BE2C (cell line): ENCODE measurements around the gene LCOR.

ENCODE experiments used
- DNase-seq: peaks from one replicate; pipeline ENCODE4 v3.0.0-alpha.2; 2020
- H3K27me3 ChIP-seq: fragments of 250-450 bp; sonication (Bioruptor Pico); 2 replicates; pipeline ENCODE4 v1.5.1; 2020; ENCODE audit warnings: mild to moderate bottlenecking
- H3K36me3 ChIP-seq: fragments of 250-450 bp; sonication (Bioruptor Pico); 2 replicates; pipeline ENCODE4 v1.5.1; 2020; ENCODE audit warnings: mild to moderate bottlenecking
- H3K4me1 ChIP-seq: fragments of 250-450 bp; sonication (Bioruptor Pico); 2 replicates; pipeline ENCODE4 v1.5.1; 2020
- H3K4me3 ChIP-seq: 2 replicates; pipeline ENCODE4 v1.5.1; 2011; ENCODE audit warnings: low read depth, low read length
- H3K9me3 ChIP-seq: fragments of 250-450 bp; sonication (Bioruptor Pico); 2 replicates; pipeline ENCODE4 v1.5.1; 2020
- TF ChIP-seq, protein P1 (sequence below): IDR thresholded peaks from 2 replicates; pipeline ENCODE4 v1.5.1; 2012; ENCODE audit warnings: mild to moderate bottlenecking, low read depth, low read length

The LCOR gene

DNA sequence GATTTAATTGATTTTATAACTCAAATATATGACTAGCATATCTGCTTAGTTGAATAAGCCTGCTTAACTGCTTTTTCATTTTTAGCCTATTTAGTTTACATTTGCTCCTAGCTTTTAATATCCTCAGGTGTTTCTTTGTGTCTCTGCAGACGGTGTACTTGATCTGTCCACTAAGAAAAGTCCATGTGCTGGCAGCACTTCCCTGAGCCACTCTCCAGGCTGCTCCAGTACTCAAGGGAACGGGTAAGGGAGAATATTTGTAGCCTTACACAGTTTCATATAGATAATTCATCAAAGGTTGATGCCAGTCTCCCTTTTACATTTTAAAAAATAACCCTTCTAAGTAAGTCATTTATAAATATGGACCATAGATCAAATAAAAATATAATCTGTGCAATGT is 119.9 kb downstream of the LCOR start:
- TF ChIP-seq, protein P1, sequence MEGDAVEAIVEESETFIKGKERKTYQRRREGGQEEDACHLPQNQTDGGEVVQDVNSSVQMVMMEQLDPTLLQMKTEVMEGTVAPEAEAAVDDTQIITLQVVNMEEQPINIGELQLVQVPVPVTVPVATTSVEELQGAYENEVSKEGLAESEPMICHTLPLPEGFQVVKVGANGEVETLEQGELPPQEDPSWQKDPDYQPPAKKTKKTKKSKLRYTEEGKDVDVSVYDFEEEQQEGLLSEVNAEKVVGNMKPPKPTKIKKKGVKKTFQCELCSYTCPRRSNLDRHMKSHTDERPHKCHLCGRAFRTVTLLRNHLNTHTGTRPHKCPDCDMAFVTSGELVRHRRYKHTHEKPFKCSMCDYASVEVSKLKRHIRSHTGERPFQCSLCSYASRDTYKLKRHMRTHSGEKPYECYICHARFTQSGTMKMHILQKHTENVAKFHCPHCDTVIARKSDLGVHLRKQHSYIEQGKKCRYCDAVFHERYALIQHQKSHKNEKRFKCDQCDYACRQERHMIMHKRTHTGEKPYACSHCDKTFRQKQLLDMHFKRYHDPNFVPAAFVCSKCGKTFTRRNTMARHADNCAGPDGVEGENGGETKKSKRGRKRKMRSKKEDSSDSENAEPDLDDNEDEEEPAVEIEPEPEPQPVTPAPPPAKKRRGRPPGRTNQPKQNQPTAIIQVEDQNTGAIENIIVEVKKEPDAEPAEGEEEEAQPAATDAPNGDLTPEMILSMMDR: no peak
- no peaks in the 10 kb centered on the region for H3K4me1 ChIP-seq
- no peaks in the 10 kb centered on the region for H3K9me3 ChIP-seq

DNA sequence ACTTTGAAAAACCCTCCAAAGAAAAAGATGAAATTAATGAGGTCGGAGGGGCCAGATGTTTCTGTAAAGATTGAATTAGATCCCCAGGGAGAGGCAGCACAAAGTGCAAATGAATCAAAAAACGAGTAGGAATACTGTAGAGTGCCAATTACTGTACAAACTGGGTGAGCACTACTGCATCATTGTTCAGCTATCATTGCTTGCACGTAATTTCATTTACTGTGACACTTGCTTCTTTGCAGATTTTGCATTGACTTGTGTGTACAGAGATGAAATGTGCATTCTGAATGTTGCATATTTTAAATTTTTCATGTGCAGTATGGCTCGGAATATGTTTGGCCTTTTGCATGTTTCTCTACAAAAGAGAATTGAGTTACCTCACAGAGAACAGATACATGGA is 123.7 kb downstream of the LCOR start:
- peaks cover 13% of the 10 kb centered on the region; the same call in 1 of the 2 replicates for H3K36me3 ChIP-seq
- no peaks in the 10 kb centered on the region for H3K9me3 ChIP-seq
- DNase-seq: no peak
- H3K27me3 ChIP-seq: no peaks in the 10 kb centered on the region
- H3K4me1 ChIP-seq: no peaks in the 10 kb centered on the region
- no peak overlapping the region for H3K4me3 ChIP-seq
- TF ChIP-seq, protein P1: no peak

More for the DNA sequence above, 119.9 kb downstream of the LCOR start:
- DNase-seq: no peak
- Histone ChIP-seq H3K4me3 (no peak overlapping the region), H3K36me3 (peaks cover 13% of the 10 kb centered on the region; the same call in 1 of the 2 replicates), H3K27me3 (no peaks in the 10 kb centered on the region)

DNA sequence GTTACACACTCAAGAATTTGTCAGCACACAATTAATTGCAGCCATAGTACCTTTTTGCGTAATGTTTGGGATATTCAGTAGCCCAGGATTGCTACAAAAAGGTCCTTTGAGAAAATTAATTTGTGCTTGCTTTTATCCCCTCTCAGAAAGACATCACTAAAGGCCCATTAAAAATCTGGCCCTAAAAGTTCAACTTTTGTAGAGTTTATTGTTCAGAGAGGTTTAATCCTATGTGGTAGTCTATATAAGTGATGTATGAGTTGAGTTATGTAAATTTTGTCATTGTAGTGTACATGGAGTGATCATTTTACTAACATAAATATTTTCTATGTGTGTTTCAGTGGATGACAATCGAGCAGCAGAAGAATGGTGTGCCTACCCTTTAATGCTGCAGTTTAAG is 126.0 kb downstream of the LCOR start:
- H3K36me3 ChIP-seq: peaks cover 8% of the 10 kb centered on the region; the same call in 1 of the 2 replicates
- TF ChIP-seq, protein P1: no peak
- H3K27me3 ChIP-seq: no peaks in the 10 kb centered on the region
- H3K9me3 ChIP-seq: no peaks in the 10 kb centered on the region
- no peaks in the 10 kb centered on the region for H3K4me1 ChIP-seq
- H3K4me3 ChIP-seq: no peak overlapping the region
- DNase-seq: no peak

DNA sequence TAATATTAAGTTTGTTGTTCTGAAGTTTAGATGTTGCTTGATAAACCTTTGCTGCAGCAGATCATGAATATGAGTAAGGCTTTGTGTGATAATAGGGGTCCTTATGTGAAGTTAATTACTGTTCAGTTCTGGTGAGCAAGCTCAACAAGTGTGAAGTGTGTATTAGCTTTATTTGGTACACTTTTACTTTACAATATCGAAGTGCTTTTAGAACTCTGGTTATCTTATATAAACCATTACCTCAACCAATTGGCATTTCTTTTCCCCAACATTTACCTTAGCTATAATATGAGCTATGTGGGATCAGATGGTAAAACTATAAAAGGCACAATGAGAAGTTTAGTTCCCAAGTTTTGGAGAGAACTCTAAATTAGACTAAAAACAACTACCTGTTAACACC is 127.6 kb downstream of the LCOR start:
- no peaks in the 10 kb centered on the region for H3K4me1 ChIP-seq
- no peaks in the 10 kb centered on the region for H3K9me3 ChIP-seq
- H3K4me3 ChIP-seq: no peak overlapping the region
- no peaks in the 10 kb centered on the region for H3K27me3 ChIP-seq
- peaks cover 7% of the 10 kb centered on the region; the same call in 1 of the 2 replicates for H3K36me3 ChIP-seq
- TF ChIP-seq, protein P1: no peak
- DNase-seq: no peak

DNA sequence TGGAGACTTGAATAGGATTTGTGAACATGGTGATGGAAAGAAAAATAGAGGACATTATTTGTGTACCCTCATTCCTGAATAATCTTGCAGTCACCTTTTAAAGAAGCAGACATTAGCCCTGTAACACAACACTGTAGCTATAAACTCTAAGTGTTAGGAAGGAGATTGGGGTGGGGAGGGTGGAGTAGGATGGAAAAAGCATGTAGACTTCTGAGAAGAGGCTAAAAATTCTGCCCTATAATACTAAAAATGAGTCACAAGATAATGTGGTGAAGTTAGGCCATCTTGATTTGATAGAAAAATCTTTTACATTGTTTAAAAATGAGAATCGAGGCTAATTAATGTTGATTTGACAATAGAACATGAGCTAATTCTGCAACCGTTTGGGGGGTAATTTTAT is 128.8 kb downstream of the LCOR start:
- TF ChIP-seq, protein P1: no peak
- Histone ChIP-seq H3K27me3 (no peaks in the 10 kb centered on the region), H3K36me3 (no peaks in the 10 kb centered on the region; the same call in 1 of the 2 replicates), H3K4me3 (no peak overlapping the region), H3K9me3 (no peaks in the 10 kb centered on the region), H3K4me1 (no peaks in the 10 kb centered on the region)
- DNase-seq: no peak

DNA sequence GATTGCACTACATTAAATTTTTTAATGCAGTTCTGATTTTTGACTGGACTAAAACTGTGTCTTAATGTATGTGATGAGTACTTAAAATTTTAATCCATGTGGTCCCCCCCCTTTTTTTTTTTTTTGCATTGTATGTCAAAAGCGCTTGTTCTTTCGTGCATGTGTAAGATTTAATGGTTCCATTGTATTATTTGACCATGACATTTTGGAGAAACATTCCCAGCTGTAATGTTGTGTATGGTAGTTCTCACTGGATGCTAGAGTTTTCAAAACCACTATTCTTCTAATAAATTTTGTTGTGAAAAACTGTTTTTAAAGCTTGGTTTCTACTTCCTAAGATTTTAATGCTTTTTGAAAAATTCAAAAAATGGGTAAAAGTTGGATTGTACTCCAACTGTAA is 132.0 kb downstream of the LCOR start:
- Histone ChIP-seq H3K9me3 (no peaks in the 10 kb centered on the region), H3K4me3 (no peak overlapping the region), H3K4me1 (no peaks in the 10 kb centered on the region), H3K36me3 (no peaks in the 10 kb centered on the region), H3K27me3 (no peaks in the 10 kb centered on the region)
- TF ChIP-seq, protein P1: no peak
- no peak for DNase-seq
